ENCODE results near the gene MEPCE.
"Not testable (repeated sequence)": the region's sequence is repeated elsewhere in the genome, so short reads cannot be mapped to it uniquely, and the experiment has no call there.

Gene MEPCE

DNA sequence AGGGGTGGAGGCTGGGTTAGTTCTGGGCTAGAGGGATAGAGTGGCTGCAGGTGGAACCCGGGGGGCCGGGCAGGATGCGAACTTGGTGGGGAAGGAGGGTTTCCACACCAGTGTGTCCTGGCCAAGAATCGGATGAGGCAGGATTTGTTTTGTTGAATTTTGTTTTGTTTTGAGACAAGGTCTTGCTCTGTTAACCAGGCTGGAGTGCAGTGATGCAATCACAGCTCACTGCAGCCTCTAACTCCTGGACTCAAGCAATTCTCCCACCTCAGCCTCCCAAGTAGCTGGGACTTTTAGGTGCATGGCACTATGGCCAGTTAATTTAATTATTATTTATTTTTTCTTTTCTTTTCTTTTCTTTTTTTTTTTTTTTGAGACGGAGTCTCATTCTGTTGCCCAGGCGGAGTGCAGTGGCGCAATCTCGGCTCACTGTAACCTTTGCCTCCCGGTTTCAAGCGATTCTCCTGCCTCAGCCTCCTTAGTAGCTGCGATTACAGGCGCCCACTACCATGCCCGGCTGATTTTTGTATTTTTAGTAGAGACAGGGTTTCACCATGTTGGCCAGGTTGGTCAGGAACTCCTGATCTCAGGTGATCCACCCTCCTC is 19.7 kb downstream of the MEPCE start:
- no peak for DNase-seq (ENCODE audit: insufficient read length, low spot score)
- no peak for TF ChIP-seq POLR2A (IDR thresholded peaks at IDR 0.05; ENCODE audit: low read depth, low read length)
- no peak for FAIRE-seq

DNA sequence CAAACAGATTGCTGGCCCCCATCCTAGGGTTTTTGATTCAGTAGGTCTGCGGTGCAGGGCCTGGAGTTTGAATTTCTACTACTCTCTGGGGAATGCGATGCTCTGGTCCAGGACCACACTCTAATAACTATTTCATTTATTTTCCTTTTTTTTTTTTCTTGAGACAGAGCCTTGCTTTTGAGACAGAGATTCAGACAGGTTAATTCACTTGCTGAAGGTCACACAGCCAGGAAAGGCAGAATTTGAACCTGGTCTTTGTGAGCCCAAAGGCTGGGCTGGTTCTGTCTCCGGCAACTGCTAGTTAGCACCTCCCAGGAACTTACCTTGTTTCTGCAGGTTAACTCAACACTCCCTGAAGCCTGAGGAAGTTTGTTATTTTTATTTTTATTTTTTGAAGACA is 22.9 kb downstream of the MEPCE start:
- no peak for TF ChIP-seq POLR2A (IDR thresholded peaks at IDR 0.05; ENCODE audit: low read depth, low read length)
- no peak for FAIRE-seq

DNA sequence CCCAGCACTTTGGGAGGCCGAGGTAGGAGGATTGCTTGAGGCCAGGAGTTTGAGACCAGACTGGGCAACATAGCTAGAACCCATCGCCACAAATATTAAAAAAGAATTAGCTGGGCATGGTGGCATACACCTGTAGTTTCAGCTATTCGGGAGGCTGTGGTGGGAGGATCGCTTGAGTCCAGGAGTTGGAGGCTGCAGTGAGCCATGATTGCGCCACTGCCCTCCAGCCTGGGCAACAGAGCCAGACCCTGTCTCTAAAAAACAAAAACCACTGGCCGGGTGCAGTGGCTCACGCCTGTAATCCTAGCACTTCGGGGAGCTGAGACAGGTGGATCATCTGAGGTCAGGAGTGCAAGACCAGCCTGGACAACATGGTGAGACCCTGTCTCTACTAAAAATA is 24.2 kb downstream of the MEPCE start:
- FAIRE-seq, result not testable (repeated sequence)

More for the DNA sequence above, 22.9 kb downstream of the MEPCE start:
- no peak for DNase-seq (ENCODE audit: insufficient read length, low spot score)

DNA sequence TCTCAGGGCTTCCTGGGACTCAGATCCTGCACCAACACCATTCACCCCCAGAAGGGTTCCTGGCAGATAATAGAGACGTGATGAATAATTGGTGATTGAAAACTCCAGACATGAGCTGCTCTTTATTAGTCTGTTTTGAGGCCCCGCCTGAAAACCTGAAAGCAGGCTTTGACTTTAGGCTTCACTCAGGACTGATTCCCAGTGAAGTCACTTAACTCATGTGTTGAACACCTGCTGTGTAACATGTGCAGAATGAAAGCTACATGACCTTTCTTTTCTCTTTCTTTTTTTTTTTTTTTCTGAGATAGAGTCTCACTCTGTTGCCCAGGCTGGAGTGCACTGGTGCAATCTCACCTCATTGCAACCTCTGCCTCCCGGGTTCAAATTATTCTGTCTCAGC is 25.6 kb downstream of the MEPCE start:
- no peak for FAIRE-seq
- no peak for DNase-seq (ENCODE audit: insufficient read length, low spot score)
- no peak for TF ChIP-seq POLR2A (IDR thresholded peaks at IDR 0.05; ENCODE audit: low read depth, low read length)

More for the DNA sequence above, 24.2 kb downstream of the MEPCE start:
- not testable (repeated sequence) for DNase-seq (ENCODE audit: insufficient read length, low spot score)

- no peak for TF ChIP-seq POLR2A (IDR thresholded peaks at IDR 0.05; ENCODE audit: low read depth, low read length)
- no peak for FAIRE-seq
- no peak for DNase-seq (ENCODE audit: insufficient read length, low spot score)
Observed at GRCh38 chr7:100456562-100456961, 26.9 kb downstream of the MEPCE start.

DNA sequence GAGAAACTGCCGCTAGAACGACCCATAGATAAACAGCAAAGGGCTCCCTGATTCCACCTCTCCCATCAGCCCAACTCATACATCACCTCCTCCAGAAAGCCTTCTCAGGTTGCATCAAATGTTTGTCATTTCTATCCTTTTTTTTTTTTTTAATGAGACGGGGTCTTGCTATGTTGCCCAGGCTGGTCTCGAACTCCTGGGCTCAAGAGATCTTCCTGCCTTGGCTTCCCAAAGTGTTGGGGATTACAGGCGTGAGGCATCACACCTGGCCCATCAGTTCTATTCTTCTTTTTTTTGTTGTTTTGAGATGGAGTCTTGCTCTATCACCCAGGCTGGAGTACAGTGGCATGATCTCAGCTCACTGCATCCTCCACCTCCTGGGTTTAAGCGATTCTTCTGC is 27.4 kb downstream of the MEPCE start:
- DNase-seq (ENCODE audit: insufficient read length, low spot score) (no peak), FAIRE-seq (no peak)
- TF ChIP-seq POLR2A (IDR thresholded peaks at IDR 0.05; ENCODE audit: low read depth, low read length), result no peak

DNA sequence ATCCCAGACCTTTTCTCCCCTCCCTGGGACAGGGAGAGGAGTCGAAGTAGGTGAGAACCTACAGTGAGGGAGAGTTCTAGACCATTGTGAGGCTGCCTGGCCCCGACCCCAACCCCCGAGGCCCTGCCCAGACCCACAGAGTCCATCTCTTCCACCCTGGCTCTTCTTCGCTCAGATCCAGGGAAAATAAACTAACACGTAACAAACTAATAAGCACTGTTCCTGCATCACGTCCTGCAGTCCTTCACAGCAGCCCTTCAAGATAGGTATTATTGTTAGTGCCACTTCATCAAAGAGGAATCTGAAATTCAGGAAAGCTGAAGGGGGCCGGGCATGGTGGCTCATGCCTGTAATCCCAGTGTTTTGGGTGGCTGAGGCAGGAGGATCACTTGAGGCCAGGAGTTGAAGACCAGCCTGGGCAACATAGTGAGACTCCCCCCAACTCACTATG is 34.6 kb downstream of the MEPCE start, which contains the start of gene SPACDR:
TSS of gene SPACDR (minus strand) at position 51 of the 451 bp plus-strand sequence. CDS start 235 bp downstream, outside the sequence.
- FAIRE-seq (no peak), DNase-seq (ENCODE audit: insufficient read length, low spot score) (no peak)
- no peak for TF ChIP-seq POLR2A (IDR thresholded peaks at IDR 0.05; ENCODE audit: low read depth, low read length)

DNA sequence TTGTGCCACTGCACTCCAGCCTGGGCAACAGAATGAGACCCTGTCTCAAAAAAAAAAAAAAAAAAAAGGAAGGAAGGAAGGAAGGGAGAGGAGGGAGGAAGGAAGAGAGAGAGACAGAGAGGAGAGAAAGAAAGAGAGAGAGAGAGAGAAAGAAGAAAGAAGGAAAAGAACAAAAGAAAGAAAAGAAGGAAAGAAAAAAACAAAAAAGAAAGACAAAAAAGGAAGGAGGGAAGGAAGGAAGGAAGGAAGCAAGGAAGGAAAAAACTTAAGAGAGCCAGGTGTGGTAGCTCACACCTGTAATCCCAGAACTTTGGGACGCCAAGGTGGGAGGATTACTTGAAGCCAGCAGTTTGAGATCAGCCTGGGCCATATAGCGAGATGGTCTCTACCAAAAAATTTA is 35.2 kb downstream of the MEPCE start:
- FAIRE-seq (no peak), DNase-seq (ENCODE audit: insufficient read length, low spot score) (no peak)
- no peak for TF ChIP-seq POLR2A (IDR thresholded peaks at IDR 0.05; ENCODE audit: low read depth, low read length)

- FAIRE-seq (peak; percentile 38), DNase-seq (ENCODE audit: insufficient read length, low spot score) (no peak)
- no peak for TF ChIP-seq POLR2A (IDR thresholded peaks at IDR 0.05; ENCODE audit: low read depth, low read length)
Observed at GRCh38 chr7:100465299-100465698, 35.7 kb downstream of the MEPCE start.

DNA sequence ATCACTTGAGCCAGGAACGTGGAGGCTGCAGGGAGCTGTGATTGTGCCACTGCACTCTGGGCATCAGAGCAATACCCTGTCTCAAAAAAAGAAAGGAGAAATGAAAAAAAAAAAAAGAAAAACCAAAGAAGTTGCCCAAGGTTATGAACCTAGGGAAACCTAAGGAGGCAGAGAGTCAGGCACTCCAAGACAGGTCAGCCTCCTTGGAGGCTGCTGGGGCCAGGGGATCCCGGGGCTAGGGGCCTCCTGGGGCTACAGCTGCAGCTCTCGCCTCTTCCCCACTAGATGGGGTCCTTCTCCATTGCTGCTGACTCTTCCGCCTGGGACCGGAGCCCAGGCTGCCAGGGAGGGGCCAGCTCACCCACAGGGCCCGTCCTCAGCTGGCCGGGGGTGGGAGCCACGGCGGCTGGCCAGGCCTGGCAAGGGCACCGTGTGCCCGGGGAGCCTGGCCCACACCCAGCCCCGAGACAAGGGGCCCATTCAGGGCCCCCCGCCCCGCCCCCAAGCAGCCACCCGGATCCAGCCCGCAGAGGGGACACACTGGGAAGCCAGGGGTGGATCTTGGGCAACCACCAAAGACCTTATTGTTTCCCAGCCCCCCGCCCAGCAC is 36.2 kb downstream of the MEPCE start:
- no peak for TF ChIP-seq POLR2A (IDR thresholded peaks at IDR 0.05; ENCODE audit: low read depth, low read length)
- FAIRE-seq (no peak), DNase-seq (ENCODE audit: insufficient read length, low spot score) (peak; percentile 89)

DNA sequence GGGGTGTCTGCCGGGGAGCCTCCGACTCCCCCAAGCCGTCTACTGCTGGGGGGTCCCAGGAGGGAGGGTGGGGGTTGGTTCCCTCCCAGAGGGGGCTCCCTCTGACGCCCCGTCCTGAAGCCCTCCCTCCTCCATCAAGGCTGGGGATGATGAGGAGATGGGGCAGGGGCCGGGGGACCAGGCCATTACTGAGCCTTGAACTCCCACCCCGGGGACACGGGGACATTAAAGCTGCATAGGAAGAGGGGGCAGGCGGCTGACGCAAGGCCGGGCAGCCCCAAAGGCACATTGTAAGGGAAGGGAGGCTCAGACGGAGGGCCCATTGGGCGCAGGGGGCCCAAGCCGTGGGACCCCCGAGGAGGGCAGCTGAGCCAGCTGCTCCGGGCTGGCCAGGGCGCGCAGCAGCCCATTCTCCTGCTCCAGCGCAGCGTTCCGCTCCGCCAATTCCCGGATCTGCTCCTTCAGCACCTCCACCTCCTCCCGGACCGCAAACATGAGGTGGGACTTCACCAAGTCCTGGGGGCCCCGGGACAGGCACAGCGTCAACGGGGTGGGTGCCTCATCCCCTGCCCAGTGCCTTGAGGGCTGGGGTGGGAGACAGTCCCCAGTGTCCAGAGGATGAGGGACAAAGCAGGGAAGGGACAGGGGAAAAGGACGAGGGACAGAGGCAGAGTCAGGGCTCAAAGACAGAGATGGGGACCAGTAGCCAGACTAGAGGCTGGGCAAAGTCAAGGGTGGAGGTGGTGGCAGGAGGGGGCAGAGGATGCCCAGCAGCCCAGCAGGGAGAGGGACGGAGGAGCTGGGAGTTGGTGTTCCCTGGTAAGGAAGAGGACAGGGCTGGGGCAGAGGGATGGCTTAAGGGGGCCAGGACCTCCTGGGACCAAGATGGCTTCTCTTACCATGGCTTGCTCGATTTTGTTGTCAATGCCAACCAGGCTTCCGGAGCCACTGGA is 37.3 kb downstream of the MEPCE start:
- FAIRE-seq (no peak), DNase-seq (ENCODE audit: insufficient read length, low spot score) (no peak)
- no peak for TF ChIP-seq POLR2A (IDR thresholded peaks at IDR 0.05; ENCODE audit: low read depth, low read length)

DNA sequence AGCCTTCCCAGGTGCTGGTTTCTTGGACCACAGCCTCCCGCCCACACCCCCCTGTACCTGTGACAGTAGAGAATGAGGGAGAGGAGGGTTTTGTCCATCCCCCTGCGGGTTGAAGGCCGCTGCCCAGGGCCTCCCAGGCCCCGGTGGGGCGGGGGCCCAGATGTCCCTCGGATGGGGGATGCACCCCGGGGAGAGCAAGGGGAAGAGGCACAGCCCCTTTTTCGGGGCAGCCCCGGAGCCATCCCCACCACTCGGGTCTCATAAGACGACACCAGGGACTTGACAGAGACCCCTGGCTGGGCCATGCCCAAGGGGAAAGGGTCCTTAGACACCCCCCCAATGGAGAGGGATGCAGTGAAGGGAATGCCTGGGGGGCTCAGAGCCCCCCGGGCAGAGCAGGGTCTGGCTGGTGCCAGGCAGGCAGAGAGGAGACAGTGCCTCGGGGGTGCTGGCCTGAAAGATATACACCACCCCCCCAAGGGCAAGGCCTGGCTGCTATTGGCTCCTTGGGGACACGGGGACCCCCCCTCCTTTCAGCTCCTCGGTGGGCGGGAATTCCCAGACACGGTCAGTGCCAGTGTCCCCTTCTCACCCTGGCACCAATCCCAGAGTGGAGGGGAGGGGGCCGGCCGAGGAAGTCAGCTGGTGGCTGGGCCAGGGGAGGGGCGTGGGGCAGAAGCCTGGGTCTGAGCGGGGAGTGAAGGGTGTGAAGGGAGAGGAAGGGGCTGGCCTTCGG is 38.2 kb downstream of the MEPCE start:
- no peak for TF ChIP-seq POLR2A (IDR thresholded peaks at IDR 0.05; ENCODE audit: low read depth, low read length)
- FAIRE-seq (no peak), DNase-seq (ENCODE audit: insufficient read length, low spot score) (no peak)

- no peak for FAIRE-seq
- TF ChIP-seq POLR2A (IDR thresholded peaks at IDR 0.05; ENCODE audit: low read depth, low read length), result no peak
- DNase-seq (ENCODE audit: insufficient read length, low spot score), result peak; percentile 85
Observed at GRCh38 chr7:100469227-100470044, 39.8 kb downstream of the MEPCE start.
